Endothelial cell (in vitro differentiated cells): ENCODE data around the gene PRKG1. TPM values are rescaled to one million over a fixed set of nuclear protein-coding genes. Genes with fewer than 3 reads are reported as not detected.

ENCODE experiments used
- DNase-seq: peaks from one replicate; pipeline ENCODE4 v3.0.0; 2021; ENCODE audit warnings: low spot score
- H3K27ac Mint-ChIP-seq: one replicate; pipeline ENCODE4 v1.8.0; 2021; ENCODE audit warnings: mixed read lengths, inconsistent platforms; ENCODE audit not compliant: unreplicated experiment
- H3K27me3 Mint-ChIP-seq: one replicate; pipeline ENCODE4 v1.8.0; 2021; ENCODE audit warnings: mild to moderate bottlenecking, moderate library complexity, mixed read lengths, inconsistent platforms; ENCODE audit not compliant: unreplicated experiment
- H3K36me3 Mint-ChIP-seq: one replicate; pipeline ENCODE4 v1.8.0; 2021; ENCODE audit warnings: mild to moderate bottlenecking, low read depth, mixed read lengths, inconsistent platforms; ENCODE audit not compliant: unreplicated experiment
- H3K4me1 Mint-ChIP-seq: one replicate; pipeline ENCODE4 v1.8.0; 2021; ENCODE audit warnings: mild to moderate bottlenecking, mixed read lengths, inconsistent platforms; ENCODE audit not compliant: unreplicated experiment
- H3K4me3 Mint-ChIP-seq: one replicate; pipeline ENCODE4 v1.8.0; 2021; ENCODE audit warnings: mild to moderate bottlenecking, mixed read lengths, inconsistent platforms; ENCODE audit not compliant: unreplicated experiment
- H3K9me3 Mint-ChIP-seq: one replicate; pipeline ENCODE4 v1.8.0; 2021; ENCODE audit warnings: mixed read lengths, inconsistent platforms; ENCODE audit not compliant: unreplicated experiment
- CTCF ChIP-seq: fragments of 200-600 bp; sonication (generic); IDR thresholded peaks from one replicate; pipeline ENCODE4 v1.5.0; 2021; ENCODE audit warnings: antibody characterized with exemption; ENCODE audit not compliant: unreplicated experiment
- total RNA-seq: library from RNA; stranded (reverse); fragmentation: NEBNext Ultra II Directional; extraction: Animal tissue kit (Norgen Biotek cat#: 25700); gene quantifications from one replicate; pipeline ENCODE4 v1.2.1, GENCODE V29; 2021; ENCODE audit not compliant: unreplicated experiment

The PRKG1 gene
- total RNA-seq, 1 donor from 2014 or later = 10.7 TPM

DNA sequence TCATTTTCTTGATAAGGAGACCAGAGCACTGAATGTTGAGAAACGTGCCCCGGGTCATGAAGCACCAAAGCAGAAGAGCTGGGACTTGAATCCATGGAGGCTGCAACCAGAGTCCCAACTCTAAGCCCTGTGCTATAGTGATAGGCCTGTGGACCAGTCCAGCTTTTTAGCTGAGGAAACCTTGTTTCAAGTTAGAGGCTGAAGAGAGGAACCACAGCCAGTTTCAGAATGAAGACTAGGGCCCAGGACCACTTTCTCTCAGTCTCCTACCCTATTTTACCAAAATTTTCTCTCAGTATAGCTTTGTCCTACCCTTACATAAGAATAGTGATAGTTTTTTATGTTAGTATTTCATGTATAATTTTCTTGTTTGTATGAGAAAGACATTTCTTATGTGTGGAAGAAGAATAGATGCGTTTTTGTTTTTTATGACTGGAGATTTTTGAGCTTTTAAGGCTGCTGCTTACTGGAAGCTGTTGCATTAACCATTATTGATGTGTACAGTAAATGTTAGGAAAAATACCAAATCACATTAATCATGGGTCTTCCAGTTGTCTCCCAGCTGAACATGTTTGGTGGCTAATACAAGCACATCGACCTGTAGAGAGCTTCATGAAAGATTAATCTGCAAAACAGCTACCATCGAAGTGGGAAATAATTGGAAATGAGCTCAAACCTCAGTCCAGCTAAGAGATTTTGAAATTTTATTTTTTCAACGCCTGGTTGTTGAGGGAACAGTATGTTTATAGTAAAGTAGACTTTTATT, 670.1 kb downstream of the PRKG1 start:
- no peak for TF ChIP-seq CTCF
- no peak overlapping the region for H3K27ac Mint-ChIP-seq
- no peaks in the 10 kb centered on the region for H3K36me3 Mint-ChIP-seq
- H3K27me3 Mint-ChIP-seq = no peaks in the 10 kb centered on the region
- H3K9me3 Mint-ChIP-seq = no peaks in the 10 kb centered on the region
- H3K4me3 Mint-ChIP-seq = no peak overlapping the region
- no peaks in the 10 kb centered on the region for H3K4me1 Mint-ChIP-seq
- no peak for DNase-seq

DNA sequence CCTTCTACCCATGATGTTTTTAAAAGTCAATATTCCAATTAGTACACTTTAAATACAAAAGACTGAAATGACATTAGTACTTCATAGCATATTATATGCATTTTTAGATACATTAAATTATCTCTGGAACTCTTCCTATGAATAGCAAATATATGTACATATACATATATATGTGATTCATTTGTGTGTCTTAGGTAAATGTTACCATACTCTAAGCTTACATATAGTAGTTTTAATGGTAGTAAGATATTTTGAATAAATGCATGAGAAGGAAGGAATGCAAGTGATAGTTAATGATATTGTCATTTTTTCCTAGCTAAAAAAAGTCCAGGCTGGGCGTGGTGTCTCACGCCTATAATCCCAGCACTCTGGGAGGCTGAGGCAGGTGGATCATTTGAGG, 671.1 kb downstream of the PRKG1 start:
- no peak for DNase-seq
- Mint-ChIP-seq H3K4me1 (no peaks in the 10 kb centered on the region), H3K27ac (no peak overlapping the region), H3K4me3 (no peak overlapping the region), H3K9me3 (no peaks in the 10 kb centered on the region), H3K36me3 (no peaks in the 10 kb centered on the region), H3K27me3 (no peaks in the 10 kb centered on the region)
- TF ChIP-seq CTCF = no peak

- Mint-ChIP-seq H3K27me3 (no peaks in the 10 kb centered on the region), H3K4me1 (no peaks in the 10 kb centered on the region), H3K36me3 (no peaks in the 10 kb centered on the region), H3K27ac (no peak overlapping the region), H3K9me3 (no peaks in the 10 kb centered on the region), H3K4me3 (no peak overlapping the region)
- no peak for DNase-seq
- no peak for TF ChIP-seq CTCF
These were observed 672.9 kb downstream of the PRKG1 start for GRCh38 chr10:51747216-51747615.

- no peaks in the 10 kb centered on the region for H3K4me1 Mint-ChIP-seq
- no peaks in the 10 kb centered on the region for H3K36me3 Mint-ChIP-seq
These were observed 674.7 kb downstream of the PRKG1 start for GRCh38 chr10:51748959-51749358.

More at GRCh38 chr10:51748959-51749358, 674.7 kb downstream of the PRKG1 start:
- no peak for DNase-seq
- H3K4me3 Mint-ChIP-seq = no peak overlapping the region
- H3K9me3 Mint-ChIP-seq = no peaks in the 10 kb centered on the region
- no peaks in the 10 kb centered on the region for H3K27me3 Mint-ChIP-seq
- no peak overlapping the region for H3K27ac Mint-ChIP-seq
- TF ChIP-seq CTCF = no peak
